PC-3 (cell line): ENCODE data around the gene NPC1. TPM values are rescaled to one million over a fixed set of nuclear protein-coding genes. Genes with fewer than 3 reads are reported as not detected.

Experiments
- ATAC-seq: fragments of 200-7000 bp; cut with Tn5 transposase; 2 replicates; pipeline ENCODE4 v1.9.1; 2020; ENCODE audit warnings: mild to moderate bottlenecking, moderate library complexity
- BruUV-seq: library from RNA; stranded (reverse); fragments of 400-500 nt; replicated peaks from 2 replicates; lab custom pipeline; 2021; lab: Mats Ljungman, UMichigan
- CTCF ChIA-PET: fragments of 300-600 bp; sonication (Branson Sonifier 250); formaldehyde crosslinking; loops from one replicate; lab custom pipeline; 2022; ENCODE audit warnings: antibody characterized with exemption; lab: Charles Lee
- POLR2A ChIA-PET: fragments of 300-600 bp; sonication (Branson Sonifier 250); formaldehyde crosslinking; loops from one replicate; lab custom pipeline; 2022; ENCODE audit warnings: antibody characterized with exemption; ENCODE audit not compliant: unreplicated experiment; lab: Charles Lee
- DNase-seq: peaks from one replicate; pipeline ENCODE4 v3.0.0-alpha.2; 2015
- H2AFZ ChIP-seq: fragments of 300-600 bp; sonication (generic); 2 replicates; pipeline ENCODE4 v1.6.0; 2016; ENCODE audit warnings: antibody characterized with exemption, low read length
- H3F3A ChIP-seq: fragments of 300-600 bp; sonication (generic); one replicate; pipeline ENCODE4 v1.6.0; 2017; ENCODE audit warnings: antibody characterized with exemption, low read length, control low read depth, mild to moderate bottlenecking; ENCODE audit not compliant: unreplicated experiment
- H3K27ac ChIP-seq: fragments of 300-600 bp; sonication (generic); 2 replicates; pipeline ENCODE4 v1.5.1; 2016; ENCODE audit warnings: mild to moderate bottlenecking, low read length
- H3K27me3 ChIP-seq: fragments of 300-600 bp; sonication (generic); 2 replicates; pipeline ENCODE4 v1.6.1; 2016; ENCODE audit warnings: low read length, mixed read lengths
- H3K36me3 ChIP-seq: fragments of 300-600 bp; sonication (generic); 2 replicates; pipeline ENCODE4 v1.6.1; 2016; ENCODE audit warnings: low read depth, mixed run types, low read length, mixed read lengths
- H3K4me1 ChIP-seq: fragments of 300-600 bp; sonication (generic); 2 replicates; pipeline ENCODE4 v1.5.1; 2016; ENCODE audit warnings: low read length; ENCODE audit not compliant: insufficient read depth
- H3K4me2 ChIP-seq: fragments of 300-600 bp; sonication (generic); 2 replicates; pipeline ENCODE4 v1.6.0; 2016; ENCODE audit warnings: low read length
- H3K4me3 ChIP-seq: fragments of 300-600 bp; sonication (generic); 2 replicates; pipeline ENCODE4 v1.5.1; 2016; ENCODE audit warnings: mild to moderate bottlenecking, low read length, mixed read lengths
- H3K79me2 ChIP-seq: fragments of 300-600 bp; sonication (generic); 2 replicates; pipeline ENCODE4 v1.6.1; 2017; ENCODE audit warnings: low read length, mixed read lengths
- H3K9ac ChIP-seq: fragments of 300-600 bp; sonication (generic); 2 replicates; pipeline ENCODE4 v1.6.0; 2016; ENCODE audit warnings: mild to moderate bottlenecking, low read length
- H3K9me2 ChIP-seq: fragments of 300-600 bp; sonication (generic); replicated peaks from 2 replicates; pipeline ENCODE4 v1.6.1; 2016; ENCODE audit warnings: mixed run types, low read length, mixed read lengths
- H3K9me3 ChIP-seq: fragments of 300-600 bp; sonication (generic); 2 replicates; pipeline ENCODE4 v1.6.1; 2016; ENCODE audit warnings: low read length, mixed read lengths
- H4K20me1 ChIP-seq: fragments of 300-600 bp; sonication (generic); 2 replicates; pipeline ENCODE4 v1.6.1; 2016; ENCODE audit warnings: low read length, mixed read lengths
- CTCF ChIP-seq: fragments of 300-600 bp; sonication (generic); conservative IDR thresholded peaks from 2 replicates; pipeline ENCODE4 v1.5.1; 2017; ENCODE audit warnings: antibody characterized with exemption, low read depth, mild to moderate bottlenecking, low read length
- EZH2 ChIP-seq: fragments of 300-600 bp; sonication (generic); IDR thresholded peaks from one replicate; pipeline ENCODE4 v1.6.1; 2017; ENCODE audit warnings: antibody characterized with exemption, mild to moderate bottlenecking, low read length; ENCODE audit not compliant: unreplicated experiment
- EZH2phosphoT487 ChIP-seq: fragments of 300-600 bp; sonication (generic); IDR thresholded peaks from 2 replicates; pipeline ENCODE4 v1.6.1; 2018; ENCODE audit warnings: mild to moderate bottlenecking, antibody characterized with exemption, low read length, borderline replicate concordance
- intact Hi-C: fragments of 100-400 bp; cut with micrococcal nuclease; formaldehyde crosslinking; loops from 2 replicates; pipeline ENCODE4 v1.9.0; 2023
- total RNA-seq: library from RNA; depleted of rRNA; stranded (reverse); fragments of >200 nt; gene quantifications from 2 replicates; pipeline ENCODE4 v1.2.3, GENCODE V29; 2014

The NPC1 gene
- total RNA-seq, 1 experiment from 2014 or later, result 85.5 TPM

DNA sequence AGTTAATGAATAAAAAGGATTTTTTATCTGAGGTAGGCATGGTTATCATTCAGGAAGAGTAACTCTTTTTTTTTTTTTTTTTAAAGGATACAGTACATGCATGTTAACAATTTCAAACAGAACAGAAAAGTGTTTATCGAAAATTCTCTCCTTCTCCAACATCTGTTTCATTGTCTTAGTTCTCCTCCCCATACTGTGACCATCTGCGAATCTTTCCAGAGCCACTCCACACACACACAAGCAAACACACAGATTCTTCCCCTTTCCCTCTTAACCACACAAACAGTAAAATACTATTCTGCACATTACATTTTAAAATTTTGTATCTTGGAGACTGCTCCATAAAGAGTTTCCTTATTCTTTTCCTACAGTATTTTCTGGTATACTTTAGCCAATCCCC is 38.0 kb downstream of the NPC1 start:
- Histone ChIP-seq H3K27ac (peak overlapping the region; percentile 0; the same call in 1 of the 2 replicates), H3K9ac (no peak overlapping the region), H3K4me3 (no peak overlapping the region), H3K4me1 (peaks cover 7% of the 10 kb centered on the region; the same call in 1 of the 2 replicates), H3K9me2 (no peaks in the 10 kb centered on the region), H3K4me2 (no peak overlapping the region), H3F3A (no peaks in the 10 kb centered on the region), H4K20me1 (no peaks in the 10 kb centered on the region), H3K79me2 (no peaks in the 10 kb centered on the region), H3K36me3 (peaks cover 62% of the 10 kb centered on the region), H3K9me3 (no peaks in the 10 kb centered on the region), H2AFZ (no peak overlapping the region), H3K27me3 (no peaks in the 10 kb centered on the region)
- intact Hi-C loops, result no loop called here
- BruUV-seq, result no TSS peak
- no peak for TF ChIP-seq CTCF
- no peak for DNase-seq
- no peak for ATAC-seq
- POLR2A ChIA-PET, result no interaction called here
- CTCF ChIA-PET, result no interaction called here

DNA sequence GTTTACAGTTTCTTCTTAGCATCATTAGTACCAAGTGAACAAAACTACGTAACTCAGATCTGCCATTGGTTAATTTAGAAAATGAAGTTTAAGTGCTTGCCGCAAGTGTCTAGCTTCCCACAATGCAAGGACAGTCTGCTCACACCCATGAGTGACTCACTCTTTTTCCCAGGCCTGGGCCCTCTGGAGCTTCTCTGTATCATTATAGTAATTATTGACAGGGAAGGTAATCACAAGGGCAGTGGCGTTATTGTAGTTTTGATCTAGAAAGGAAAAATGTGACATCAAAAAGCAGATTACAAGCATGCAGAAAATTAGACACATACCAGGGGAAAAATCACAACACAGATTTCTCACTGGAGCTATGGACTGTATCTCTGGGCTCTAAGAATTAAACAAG is 38.5 kb downstream of the NPC1 start:
- peak; percentile 81 for ATAC-seq
- H3K27me3 ChIP-seq, result no peaks in the 10 kb centered on the region
- H3K4me1 ChIP-seq, result peaks cover 7% of the 10 kb centered on the region; the same call in 1 of the 2 replicates
- no peaks in the 10 kb centered on the region for H4K20me1 ChIP-seq
- peak; percentile 45 for DNase-seq
- no peaks in the 10 kb centered on the region for H3K9me2 ChIP-seq
- intact Hi-C loops, result no loop called here
- no peak overlapping the region for H3K4me3 ChIP-seq
- no TSS peak for BruUV-seq
- TF ChIP-seq EZH2phosphoT487, result no peak
- no peak for TF ChIP-seq EZH2
- TF ChIP-seq CTCF, result no peak
- ChIA-PET POLR2A (no interaction called here), CTCF (no interaction called here)
- peak overlapping the region; percentile 0; the same call in 1 of the 2 replicates for H3K27ac ChIP-seq
- H3K79me2 ChIP-seq, result no peaks in the 10 kb centered on the region
- H3F3A ChIP-seq, result no peaks in the 10 kb centered on the region
- no peak overlapping the region for H3K4me2 ChIP-seq
- peaks cover 59% of the 10 kb centered on the region for H3K36me3 ChIP-seq
- H3K9me3 ChIP-seq, result no peaks in the 10 kb centered on the region
- no peak overlapping the region for H2AFZ ChIP-seq
- H3K9ac ChIP-seq, result no peak overlapping the region

- Histone ChIP-seq H3F3A (no peaks in the 10 kb centered on the region), H3K4me1 (peaks cover 7% of the 10 kb centered on the region; the same call in 1 of the 2 replicates), H3K9me2 (no peaks in the 10 kb centered on the region), H4K20me1 (no peaks in the 10 kb centered on the region), H3K9me3 (no peaks in the 10 kb centered on the region), H2AFZ (no peak overlapping the region), H3K36me3 (peaks cover 60% of the 10 kb centered on the region), H3K27me3 (no peaks in the 10 kb centered on the region), H3K27ac (peak overlapping the region; percentile 0; the same call in 1 of the 2 replicates), H3K4me2 (no peak overlapping the region), H3K79me2 (no peaks in the 10 kb centered on the region), H3K9ac (no peak overlapping the region), H3K4me3 (no peak overlapping the region)
- TF ChIP-seq EZH2 (no peak), EZH2phosphoT487 (no peak), CTCF (no peak)
- DNase-seq (peak; percentile 24), ATAC-seq (peak; percentile 15; the same call in 1 of the 2 replicates)
- no TSS peak for BruUV-seq
- POLR2A ChIA-PET, result no interaction called here
- CTCF ChIA-PET, result no interaction called here
- intact Hi-C loops, result no loop called here
Observed at GRCh38 chr18:23547306-23547705, 39.0 kb downstream of the NPC1 start.
